DND-41 (cell line): ENCODE results near the gene PHF13.
A peak's percentile ranks its signal among the peaks of the same experiment; 100 is the strongest.
"Not testable (repeated sequence)": the region's sequence is repeated elsewhere in the genome, so short reads cannot be mapped to it uniquely, and the experiment has no call there.

ENCODE experiments used
- ATAC-seq: fragments of 200-7000 bp; cut with Tn5 transposase; 3 replicates; pipeline ENCODE4 v1.9.1; 2021; ENCODE audit warnings: low read depth; ENCODE audit not compliant: insufficient read depth
- DNase-seq: peaks from one replicate; pipeline ENCODE4 v3.0.0-alpha.2; 2020
- H2AFZ ChIP-seq: 2 replicates; pipeline ENCODE4 v1.6.0; 2012; ENCODE audit warnings: low read depth, low read length
- H3K27ac ChIP-seq: 2 replicates; pipeline ENCODE4 v1.5.1; 2012; ENCODE audit warnings: low read length, inconsistent platforms
- H3K27me3 ChIP-seq: fragments of 200-600 bp; sonication (generic); 2 replicates; pipeline ENCODE4 v1.6.0; 2012; ENCODE audit warnings: low read length, mild to moderate bottlenecking, inconsistent platforms; ENCODE audit not compliant: insufficient read depth, poor library complexity
- H3K36me3 ChIP-seq: 2 replicates; pipeline ENCODE4 v1.5.1; 2012; ENCODE audit warnings: low read length, inconsistent platforms; ENCODE audit not compliant: insufficient read depth
- H3K4me1 ChIP-seq: 2 replicates; pipeline ENCODE4 v1.5.1; 2012; ENCODE audit warnings: mild to moderate bottlenecking, low read length; ENCODE audit not compliant: insufficient read depth
- H3K4me2 ChIP-seq: 2 replicates; pipeline ENCODE4 v1.6.0; 2012; ENCODE audit warnings: mild to moderate bottlenecking, moderate library complexity, low read length, inconsistent platforms; ENCODE audit not compliant: insufficient read depth
- H3K4me3 ChIP-seq, 2 experiments: fragments of 200-600 bp in 1 of 2; shearing (Covaris generic) in 1 of 2; 2 replicates each; pipeline ENCODE4 v1.5.1; 2012 to 2016; ENCODE audit warnings: inconsistent platforms in 2 of 2, low read length in 2 of 2, mild to moderate bottlenecking in 2 of 2, low read depth in 1 of 2, moderate library complexity in 1 of 2
- H3K79me2 ChIP-seq: 2 replicates; pipeline ENCODE4 v1.6.0; 2012; ENCODE audit warnings: low read length, inconsistent platforms; ENCODE audit not compliant: insufficient read depth
- H3K9ac ChIP-seq: 2 replicates; pipeline ENCODE4 v1.6.0; 2012; ENCODE audit warnings: low read depth, mild to moderate bottlenecking, inconsistent platforms, low read length, moderate library complexity
- H3K9me3 ChIP-seq: 2 replicates; pipeline ENCODE4 v1.5.1; 2012; ENCODE audit warnings: low read length, moderate library complexity, mild to moderate bottlenecking, inconsistent platforms; ENCODE audit not compliant: insufficient read depth, severe bottlenecking
- H4K20me1 ChIP-seq: 2 replicates; pipeline ENCODE4 v1.6.0; 2012; ENCODE audit warnings: low read length; ENCODE audit not compliant: insufficient read depth
- CTCF ChIP-seq: IDR thresholded peaks from 2 replicates; pipeline ENCODE4 v1.5.1; 2012; ENCODE audit warnings: borderline replicate concordance, low read length, moderate library complexity, mild to moderate bottlenecking; ENCODE audit not compliant: poor library complexity, severe bottlenecking; ENCODE audit errors: extremely low read depth
- EZH2 ChIP-seq: IDR thresholded peaks from 3 replicates; pipeline ENCODE4 v1.6.1; 2012; ENCODE audit warnings: borderline replicate concordance, low read depth, mild to moderate bottlenecking, moderate library complexity, low read length, inconsistent platforms; ENCODE audit not compliant: severe bottlenecking

The PHF13 gene

GRCh38 chr1:6635161-6635909 is 21.8 kb downstream of the PHF13 start:
- no peak overlapping the region for H3K4me2 ChIP-seq
- no peaks in the 10 kb centered on the region for H3K27me3 ChIP-seq
- no peak; the same call in 2 of the 3 replicates for ATAC-seq
- H3K4me1 ChIP-seq, result no peaks in the 10 kb centered on the region
- peaks cover 90% of the 10 kb centered on the region for H3K36me3 ChIP-seq
- H3K4me3 ChIP-seq, result no peak overlapping the region
- no peak overlapping the region for H2AFZ ChIP-seq
- H4K20me1 ChIP-seq, result peaks cover 12% of the 10 kb centered on the region
- no peak overlapping the region for H3K9ac ChIP-seq
- no peaks in the 10 kb centered on the region for H3K9me3 ChIP-seq
- H3K79me2 ChIP-seq, result no peaks in the 10 kb centered on the region
- no peak overlapping the region for H3K27ac ChIP-seq
- TF ChIP-seq CTCF, result no peak
- no peak for TF ChIP-seq EZH2
- DNase-seq, result no peak

- Histone ChIP-seq H3K4me2 (no peak overlapping the region), H3K27ac (no peak overlapping the region), H3K27me3 (no peaks in the 10 kb centered on the region), H2AFZ (no peak overlapping the region), H3K36me3 (peaks cover 91% of the 10 kb centered on the region), H3K9me3 (no peaks in the 10 kb centered on the region), H3K4me1 (no peaks in the 10 kb centered on the region), H4K20me1 (peaks cover 12% of the 10 kb centered on the region), H3K79me2 (no peaks in the 10 kb centered on the region), H3K9ac (no peak overlapping the region), H3K4me3 (no peak overlapping the region)
- DNase-seq (no peak), ATAC-seq (no peak)
- TF ChIP-seq EZH2, result no peak
- peak; percentile 14 for TF ChIP-seq CTCF
Observed at GRCh38 chr1:6635910-6636760, 22.6 kb downstream of the PHF13 start.

- H3K9me3 ChIP-seq, H3K27me3 ChIP-seq, H3K9ac ChIP-seq, H3K4me1 ChIP-seq, DNase-seq, ATAC-seq, H3K4me2 ChIP-seq, H3K4me3 ChIP-seq, H3K79me2 ChIP-seq, H3K27ac ChIP-seq, H2AFZ ChIP-seq: not testable (repeated sequence)
- Histone ChIP-seq H4K20me1 (peaks cover 12% of the 10 kb centered on the region), H3K36me3 (peaks cover 92% of the 10 kb centered on the region)
Observed at GRCh38 chr1:6636778-6637177, 23.2 kb downstream of the PHF13 start.

GRCh38 chr1:6637770-6638169 is 24.2 kb downstream of the PHF13 start:
- ATAC-seq (no peak), DNase-seq (no peak)
- H3K79me2 ChIP-seq, result no peaks in the 10 kb centered on the region
- no peak overlapping the region for H3K4me2 ChIP-seq
- H3K27me3 ChIP-seq, result no peaks in the 10 kb centered on the region
- H2AFZ ChIP-seq, result no peak overlapping the region
- no peak for TF ChIP-seq EZH2
- no peak for TF ChIP-seq CTCF
- no peak overlapping the region for H3K27ac ChIP-seq
- H4K20me1 ChIP-seq, result peaks cover 5% of the 10 kb centered on the region
- no peaks in the 10 kb centered on the region for H3K4me1 ChIP-seq
- no peaks in the 10 kb centered on the region for H3K9me3 ChIP-seq
- no peak overlapping the region for H3K9ac ChIP-seq
- H3K4me3 ChIP-seq, result no peak overlapping the region
- H3K36me3 ChIP-seq, result peaks cover 93% of the 10 kb centered on the region
